SK-N-SH (cell line): ENCODE results near the gene KANK3. TPM values are rescaled to one million over a fixed set of nuclear protein-coding genes. Genes with fewer than 3 reads are reported as not detected.

Experiments used
- CTCF ChIA-PET: fragments of 300-600, 350-600 bp; formaldehyde crosslinking; extraction: SDS; loops from one replicate; lab custom pipeline; 2021; lab: Yijun Ruan, JAX
- POLR2A ChIA-PET: fragments of 350-600 bp; sonication (Branson Sonifier 250); formaldehyde crosslinking; extraction: SDS; loops from one replicate; lab custom pipeline; 2020; ENCODE audit warnings: antibody characterized with exemption, inconsistent platforms; lab: Yijun Ruan, JAX
- DNase-seq: peaks from one replicate; pipeline ENCODE4 v3.0.0; 2012
- H2AFZ ChIP-seq: fragments of 200-600 bp; sonication (generic); 2 replicates; pipeline ENCODE4 v1.8.1; 2016; ENCODE audit warnings: antibody characterized with exemption, mild to moderate bottlenecking, low read depth
- H3F3A ChIP-seq: fragments of 200-600 bp; sonication (generic); replicated peaks from 2 replicates; pipeline ENCODE3; 2016; ENCODE audit warnings: antibody characterized with exemption, mild to moderate bottlenecking; ENCODE audit not compliant: insufficient read depth
- H3K27ac ChIP-seq, 2 experiments: fragments of 200-500 bp in 1 of 2; fragments of 200-600 bp in 1 of 2; sonication (Bioruptor generic) in 1 of 2; sonication (generic), shearing (Covaris generic) in 1 of 2; 2 replicates each; pipeline versions ENCODE4 v1.5.1 to v1.6.1; 2014 to 2016; ENCODE audit warnings: low read depth in 2 of 2, inconsistent platforms in 1 of 2, low read length in 1 of 2, mild to moderate bottlenecking in 1 of 2, mixed read lengths in 1 of 2
- H3K27me3 ChIP-seq: fragments of 200-600 bp; sonication (generic), shearing (Covaris generic); 2 replicates; pipeline ENCODE4 v1.6.1; 2016; ENCODE audit warnings: mixed run types; ENCODE audit not compliant: insufficient read depth
- H3K36me3 ChIP-seq, 2 experiments: fragments of 200-500 bp in 1 of 2; fragments of 200-600 bp in 1 of 2; sonication (Bioruptor generic) in 1 of 2; sonication (generic) in 1 of 2; replicated peaks in 1 of 2; 2 replicates each; pipeline versions ENCODE3 to v1.5.1; 2014 to 2016; ENCODE audit warnings: low read length in 1 of 2, mild to moderate bottlenecking in 1 of 2; ENCODE audit not compliant: insufficient read depth in 2 of 2, control insufficient read depth in 1 of 2
- H3K4me1 ChIP-seq, 2 experiments: fragments of 200-500 bp in 1 of 2; fragments of 200-600 bp in 1 of 2; sonication (Bioruptor generic) in 1 of 2; sonication (generic), shearing (Covaris generic) in 1 of 2; 2 replicates each; pipeline versions ENCODE4 v1.5.1 to v1.6.1; 2014 to 2016; ENCODE audit warnings: low read depth in 1 of 2, low read length in 1 of 2, mixed run types in 1 of 2; ENCODE audit not compliant: insufficient read depth in 2 of 2, control insufficient read depth in 1 of 2
- H3K4me2 ChIP-seq: fragments of 200-600 bp; sonication (generic), shearing (Covaris generic); 2 replicates; pipeline ENCODE4 v1.6.1; 2017; ENCODE audit warnings: mixed run types
- H3K4me3 ChIP-seq, 2 experiments: fragments of 200-500 bp in 1 of 2; fragments of 200-600 bp in 1 of 2; sonication (Bioruptor generic) in 1 of 2; sonication (generic), shearing (Covaris generic) in 1 of 2; 2 replicates each; pipeline versions ENCODE4 v1.5.1 to v1.8.1; 2014 to 2016; ENCODE audit warnings: low read depth in 2 of 2, inconsistent platforms in 1 of 2, low read length in 1 of 2, mild to moderate bottlenecking in 1 of 2, mixed read lengths in 1 of 2, moderate library complexity in 1 of 2
- H3K79me2 ChIP-seq: fragments of 200-600 bp; sonication (generic); 2 replicates; pipeline ENCODE4 v1.8.1; 2017; ENCODE audit warnings: mild to moderate bottlenecking; ENCODE audit not compliant: insufficient read depth
- H3K9ac ChIP-seq: fragments of 200-600 bp; sonication (generic); 2 replicates; pipeline ENCODE4 v1.6.1; 2017; ENCODE audit warnings: mixed run types
- H3K9me2 ChIP-seq: fragments of 200-600 bp; sonication (generic); 2 replicates; pipeline ENCODE4 v1.6.1; 2017; ENCODE audit warnings: mixed run types
- H3K9me3 ChIP-seq: fragments of 200-600 bp; sonication (generic); 2 replicates; pipeline ENCODE4 v1.6.1; 2017; ENCODE audit warnings: mixed run types, mild to moderate bottlenecking, moderate library complexity
- H4K20me1 ChIP-seq: fragments of 200-600 bp; sonication (generic); 2 replicates; pipeline ENCODE4 v1.6.1; 2017; ENCODE audit warnings: mild to moderate bottlenecking, mixed run types; ENCODE audit not compliant: insufficient read depth
- CHD2 ChIP-seq: fragments of 150-350 bp; IDR thresholded peaks from 2 replicates; pipeline ENCODE4 v1.6.1; 2018; ENCODE audit warnings: low read length; ENCODE audit not compliant: partially characterized antibody
- EP300 ChIP-seq, 2 experiments: IDR thresholded peaks; 2 replicates each; pipeline versions ENCODE4 v1.4.0 to v1.6.1; 2012; ENCODE audit warnings: borderline replicate concordance in 1 of 2, low read depth in 1 of 2, low read length in 1 of 2
- EZH2phosphoT487 ChIP-seq: fragments of 200-600 bp; sonication (generic); IDR thresholded peaks from 2 replicates; pipeline ENCODE4 v1.6.1; 2017; ENCODE audit warnings: low read depth, mixed run types, mild to moderate bottlenecking, antibody characterized with exemption, moderate library complexity, borderline replicate concordance
- FOSL2 ChIP-seq: IDR thresholded peaks from 2 replicates; pipeline ENCODE4 v1.4.0; 2012; ENCODE audit warnings: low read depth, mild to moderate bottlenecking, moderate library complexity, borderline replicate concordance
- FOXJ3 ChIP-seq: sonication (generic); formaldehyde crosslinking; IDR thresholded peaks from 2 replicates; pipeline ENCODE4 v1.5.1; 2020; ENCODE audit warnings: mild to moderate bottlenecking, missing genetic modification reagents
- FOXM1 ChIP-seq: IDR thresholded peaks from 2 replicates; pipeline ENCODE4 v1.4.0; 2012; ENCODE audit warnings: low read depth, mild to moderate bottlenecking
- GATA2 ChIP-seq: sonication (generic); formaldehyde crosslinking; IDR thresholded peaks from 2 replicates; pipeline ENCODE4 v1.5.0; 2020; ENCODE audit warnings: mild to moderate bottlenecking, missing genetic modification reagents
- MEF2A ChIP-seq: IDR thresholded peaks from 2 replicates; pipeline ENCODE4 v1.4.0; 2012; ENCODE audit warnings: low read depth, borderline replicate concordance
- MXI1 ChIP-seq: IDR thresholded peaks from 2 replicates; pipeline ENCODE4 v1.6.1; 2012; ENCODE audit warnings: mild to moderate bottlenecking, low read depth, low read length, improper control_type of control experiment
- NFIC ChIP-seq: IDR thresholded peaks from 2 replicates; pipeline ENCODE4 v1.4.0; 2012; ENCODE audit warnings: borderline replicate concordance
- POLR2AphosphoS5 ChIP-seq: IDR thresholded peaks from 2 replicates; pipeline ENCODE4 v1.6.1; 2012; ENCODE audit warnings: low read depth, low read length
- REST ChIP-seq: IDR thresholded peaks from 2 replicates; pipeline ENCODE4 v1.6.1; 2012; ENCODE audit warnings: mild to moderate bottlenecking, low read depth, low read length, moderate library complexity
- SIN3A ChIP-seq: IDR thresholded peaks from 2 replicates; pipeline ENCODE4 v1.6.1; 2012; ENCODE audit warnings: low read depth, mild to moderate bottlenecking, low read length, moderate library complexity, borderline replicate concordance
- WGBS: methylation state at CpG from one replicate; pipeline ENCODE4 v1.1.6; 2017; ENCODE audit warnings: low lambda C conversion rate; 5-methylcytosine and 5-hydroxymethylcytosine counted together
- polyA plus RNA-seq, 3 experiments: library from polyadenylated mRNA; depleted of rRNA; stranded (reverse); fragments of >200 nt; gene quantifications; 2 replicates each; pipeline ENCODE4 v1.2.3, GENCODE V29; 2012
- TF ChIP-seq, protein P1 (sequence below): fragments of 200-600 bp; sonication (generic); IDR thresholded peaks from 2 replicates; pipeline ENCODE4 v1.6.1; 2017; ENCODE audit warnings: antibody characterized with exemption, mild to moderate bottlenecking, moderate library complexity
- TF ChIP-seq, protein P2 (sequence below): fragments of 150-350 bp; IDR thresholded peaks from 2 replicates; pipeline ENCODE4 v1.6.1; 2017; ENCODE audit warnings: antibody characterized with exemption, low read length, low read depth, borderline replicate concordance
- TF ChIP-seq, protein P3 (sequence below): IDR thresholded peaks from 2 replicates; pipeline ENCODE4 v1.4.0; 2012; ENCODE audit warnings: low read depth

The KANK3 gene
- polyA plus RNA-seq, 1 of the 3 experiments (the other 2 are of a cell fraction) = 0.51 TPM

- Histone ChIP-seq H3K9ac (no peak overlapping the region), H3K36me3 (peaks cover 9 to 12% of the 10 kb centered on the region in 2 experiments), H3K79me2 (0 out of 2 replicates have a peak, but pooled peaks cover 5% of the 10 kb centered on the region), H3K4me3 (no peak overlapping the region), H3K27me3 (no peaks in the 10 kb centered on the region), H3K4me2 (no peak overlapping the region), H3K4me1 (peaks cover 14 to 23% of the 10 kb centered on the region in 2 experiments; a peak in 3 of 4 replicates), H2AFZ (no peak overlapping the region), H3F3A (peaks cover 3% of the 10 kb centered on the region), H3K9me2 (no peaks in the 10 kb centered on the region), H3K27ac (no peak overlapping the region), H4K20me1 (no peaks in the 10 kb centered on the region), H3K9me3 (no peaks in the 10 kb centered on the region)
- TF ChIP-seq, protein P1, sequence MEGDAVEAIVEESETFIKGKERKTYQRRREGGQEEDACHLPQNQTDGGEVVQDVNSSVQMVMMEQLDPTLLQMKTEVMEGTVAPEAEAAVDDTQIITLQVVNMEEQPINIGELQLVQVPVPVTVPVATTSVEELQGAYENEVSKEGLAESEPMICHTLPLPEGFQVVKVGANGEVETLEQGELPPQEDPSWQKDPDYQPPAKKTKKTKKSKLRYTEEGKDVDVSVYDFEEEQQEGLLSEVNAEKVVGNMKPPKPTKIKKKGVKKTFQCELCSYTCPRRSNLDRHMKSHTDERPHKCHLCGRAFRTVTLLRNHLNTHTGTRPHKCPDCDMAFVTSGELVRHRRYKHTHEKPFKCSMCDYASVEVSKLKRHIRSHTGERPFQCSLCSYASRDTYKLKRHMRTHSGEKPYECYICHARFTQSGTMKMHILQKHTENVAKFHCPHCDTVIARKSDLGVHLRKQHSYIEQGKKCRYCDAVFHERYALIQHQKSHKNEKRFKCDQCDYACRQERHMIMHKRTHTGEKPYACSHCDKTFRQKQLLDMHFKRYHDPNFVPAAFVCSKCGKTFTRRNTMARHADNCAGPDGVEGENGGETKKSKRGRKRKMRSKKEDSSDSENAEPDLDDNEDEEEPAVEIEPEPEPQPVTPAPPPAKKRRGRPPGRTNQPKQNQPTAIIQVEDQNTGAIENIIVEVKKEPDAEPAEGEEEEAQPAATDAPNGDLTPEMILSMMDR = no peak
- no peak for TF ChIP-seq FOXM1
- TF ChIP-seq FOSL2 = no peak
- TF ChIP-seq, protein P2, sequence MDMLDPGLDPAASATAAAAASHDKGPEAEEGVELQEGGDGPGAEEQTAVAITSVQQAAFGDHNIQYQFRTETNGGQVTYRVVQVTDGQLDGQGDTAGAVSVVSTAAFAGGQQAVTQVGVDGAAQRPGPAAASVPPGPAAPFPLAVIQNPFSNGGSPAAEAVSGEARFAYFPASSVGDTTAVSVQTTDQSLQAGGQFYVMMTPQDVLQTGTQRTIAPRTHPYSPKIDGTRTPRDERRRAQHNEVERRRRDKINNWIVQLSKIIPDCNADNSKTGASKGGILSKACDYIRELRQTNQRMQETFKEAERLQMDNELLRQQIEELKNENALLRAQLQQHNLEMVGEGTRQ = no peak
- TF ChIP-seq SIN3A = no peak
- TF ChIP-seq CHD2 = no peak
- no peak for TF ChIP-seq EZH2phosphoT487
- TF ChIP-seq, protein P3, sequence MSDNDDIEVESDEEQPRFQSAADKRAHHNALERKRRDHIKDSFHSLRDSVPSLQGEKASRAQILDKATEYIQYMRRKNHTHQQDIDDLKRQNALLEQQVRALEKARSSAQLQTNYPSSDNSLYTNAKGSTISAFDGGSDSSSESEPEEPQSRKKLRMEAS = no peak
- ChIA-PET POLR2A (no interaction called here), CTCF (interaction anchor here (1.1 to 1.6 kb wide), 2 partner anchors 13 to 210 kb away, joined by 3 to 5 read pairs; no protein-coding TSS in a partner anchor)
- WGBS = 88% methylated on average over 18 of the region's 19 CpGs
- DNase-seq = no peak
Measured at GRCh38 chr19:8370176-8371010, 27.3 kb upstream of the KANK3 start.

DNA sequence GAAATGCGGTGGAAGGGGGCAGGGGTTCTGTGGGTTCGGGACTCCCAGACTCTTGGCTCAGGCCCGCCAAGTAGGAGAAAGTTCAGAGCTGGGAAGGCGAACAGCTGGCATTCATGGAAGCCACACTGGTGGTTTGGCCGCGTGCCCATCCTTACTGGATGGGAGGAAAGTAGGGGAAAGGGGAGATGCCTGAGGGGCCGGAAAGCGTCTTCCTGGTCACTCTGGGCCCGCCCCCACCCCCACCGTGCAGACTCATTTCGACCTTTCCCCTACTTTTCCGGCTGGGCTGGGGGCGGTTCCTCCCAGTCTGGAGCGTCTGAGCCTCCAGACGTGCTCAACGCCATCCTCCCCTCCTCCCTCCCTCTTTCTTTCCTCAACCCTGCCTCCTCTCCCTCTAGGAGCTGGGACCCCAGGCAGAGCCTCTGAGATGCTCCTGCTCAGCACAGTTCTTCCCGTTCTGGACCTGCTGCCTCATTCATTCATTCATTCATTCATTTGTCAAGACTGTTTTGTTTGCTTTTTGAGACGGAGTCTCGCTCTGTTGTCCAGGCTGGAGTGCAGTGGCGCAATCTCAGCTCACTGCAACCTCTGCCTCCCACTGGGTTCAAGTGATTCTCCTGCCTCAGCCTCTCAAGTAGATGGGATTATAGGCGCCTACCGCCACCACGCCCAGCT is 24.4 kb upstream of the KANK3 start:
- Histone ChIP-seq H3K36me3 (peaks cover 0 to 7% of the 10 kb centered on the region in 2 experiments), H3K79me2 (peaks cover 9% of the 10 kb centered on the region; the same call in 1 of the 2 replicates), H2AFZ (no peak overlapping the region), H3K9me3 (no peaks in the 10 kb centered on the region), H3K9ac (no peak overlapping the region), H4K20me1 (no peaks in the 10 kb centered on the region), H3K4me1 (peaks cover 24 to 30% of the 10 kb centered on the region in 2 experiments; a peak in 3 of 4 replicates), H3F3A (peaks cover 17% of the 10 kb centered on the region), H3K27ac (peak overlapping the region; percentile 29 to 81), H3K4me3 (peak overlapping the region; percentile 0 to 53; a peak in 3 of 4 replicates), H3K27me3 (no peaks in the 10 kb centered on the region), H3K4me2 (peak overlapping the region; percentile 97), H3K9me2 (no peaks in the 10 kb centered on the region)
- 24% methylated on average over 23 of the region's 23 CpGs for WGBS
- ChIA-PET CTCF (interaction anchor here (0.7 to 5.0 kb wide), 5 partner anchors 13 to 213 kb away, joined by 3 to 51 read pairs (median 3); no protein-coding TSS in a partner anchor), POLR2A (no interaction called here)
- peak; percentile 95 for DNase-seq
- peak; percentile 46; the same call in 1 of the 2 replicates for TF ChIP-seq FOSL2
- TF ChIP-seq POLR2AphosphoS5 = peak; percentile 83
- TF ChIP-seq GATA2 (CRISPR knock-in tag) = no peak
- TF ChIP-seq MXI1 = peak; percentile 59; the same call in 1 of the 2 replicates
- TF ChIP-seq REST = peak; percentile 66; the same call in 1 of the 2 replicates
- TF ChIP-seq FOXJ3 = no peak
- TF ChIP-seq EZH2phosphoT487 = no peak
- no peak for TF ChIP-seq MEF2A
- peak; percentile 100 for TF ChIP-seq NFIC
- TF ChIP-seq EP300 (IDR thresholded peaks at IDR 0.05; ENCODE audit: borderline replicate concordance in 1 of 2, low read depth in 1 of 2, low read length in 1 of 2) = peak; percentile 79; a peak in 3 of 4 replicates
- TF ChIP-seq SIN3A = peak; percentile 73; the same call in 1 of the 2 replicates
